Immature natural killer cell (primary cell): ENCODE results near the gene ELK4. TPM values are rescaled to one million over a fixed set of nuclear protein-coding genes. Genes with fewer than 3 reads are reported as not detected.

Experiments
- DNase-seq, 3 donors: peaks; one replicate each; pipeline ENCODE4 v3.0.0; 2022; ENCODE audit warnings: mixed read lengths in 1 of 3
- H3K27ac Mint-ChIP-seq, 6 donors: one replicate each; pipeline ENCODE4 v1.8.0; 2020; ENCODE audit warnings: mixed read lengths in 6 of 6, mild to moderate bottlenecking in 5 of 6, inconsistent platforms in 4 of 6, moderate library complexity in 3 of 6
- H3K27me3 Mint-ChIP-seq, 3 donors: one replicate each; pipeline ENCODE4 v1.8.0; 2020 to 2021; ENCODE audit warnings: low read depth in 3 of 3, mild to moderate bottlenecking in 3 of 3, mixed read lengths in 3 of 3, moderate library complexity in 3 of 3, inconsistent platforms in 1 of 3
- H3K36me3 Mint-ChIP-seq, 3 donors: one replicate each; pipeline ENCODE4 v1.8.0; 2020; ENCODE audit warnings: mixed read lengths in 3 of 3, inconsistent platforms in 2 of 3, mild to moderate bottlenecking in 2 of 3
- H3K4me1 Mint-ChIP-seq, 2 donors: one replicate each; pipeline ENCODE4 v1.8.0; 2020; ENCODE audit warnings: inconsistent platforms in 2 of 2, mild to moderate bottlenecking in 2 of 2, mixed read lengths in 2 of 2, moderate library complexity in 1 of 2
- H3K4me3 Mint-ChIP-seq, 5 donors: one replicate each; pipeline ENCODE4 v1.8.0; 2020; ENCODE audit warnings: mild to moderate bottlenecking in 5 of 5, mixed read lengths in 5 of 5, inconsistent platforms in 3 of 5, moderate library complexity in 3 of 5
- H3K9me3 Mint-ChIP-seq, 6 donors: one replicate each; pipeline ENCODE4 v1.8.0; 2020; ENCODE audit warnings: mild to moderate bottlenecking in 6 of 6, mixed read lengths in 6 of 6, inconsistent platforms in 4 of 6, moderate library complexity in 3 of 6
- polyA plus RNA-seq, 3 donors: library from polyadenylated mRNA; unstranded; fragments of 300-500 nt; fragmentation: Illumina TruSeq; gene quantifications; one replicate each; pipeline ENCODE4 v1.2.3, GENCODE V29; 2021

ELK4 gene
- polyA plus RNA-seq, 3 donors from 2014 or later: 2.8 to 5.7 (median 3.0) TPM

- H3K36me3 Mint-ChIP-seq: peaks cover 0 to 5% (median 0%) of the 10 kb centered on the region in 3 donors
- peak overlapping the region; percentile 88 to 98 (median 94) for H3K4me3 Mint-ChIP-seq
- H3K27ac Mint-ChIP-seq: peak overlapping the region; percentile 93 to 98 (median 96)
- no peak for DNase-seq
- H3K9me3 Mint-ChIP-seq: no peaks in the 10 kb centered on the region
- H3K4me1 Mint-ChIP-seq: peaks cover 50 to 66% of the 10 kb centered on the region in 2 donors
- peaks cover 2 to 9% (median 7%) of the 10 kb centered on the region in 3 donors for H3K27me3 Mint-ChIP-seq
Observed at GRCh38 chr1:205630651-205631009, 1.2 kb downstream of the ELK4 start.

- Mint-ChIP-seq H3K4me1 (peaks cover 51 to 69% of the 10 kb centered on the region in 2 donors), H3K4me3 (peak overlapping the region; percentile 88 to 98 (median 94)), H3K27me3 (peaks cover 2 to 9% (median 7%) of the 10 kb centered on the region in 3 donors), H3K27ac (peak overlapping the region; percentile 93 to 98 (median 96)), H3K36me3 (peaks cover 0 to 5% (median 0%) of the 10 kb centered on the region in 3 donors), H3K9me3 (no peaks in the 10 kb centered on the region)
- peak in 1 of 3 donors; percentile 4 for DNase-seq
Observed at GRCh38 chr1:205630241-205630640, 1.6 kb downstream of the ELK4 start.

GRCh38 chr1:205629751-205630150, 2.1 kb downstream of the ELK4 start:
- peaks cover 0 to 5% (median 0%) of the 10 kb centered on the region in 3 donors for H3K36me3 Mint-ChIP-seq
- no peaks in the 10 kb centered on the region for H3K9me3 Mint-ChIP-seq
- DNase-seq: no peak
- H3K27me3 Mint-ChIP-seq: peaks cover 2 to 9% (median 7%) of the 10 kb centered on the region in 3 donors
- peak overlapping the region; percentile 88 to 98 (median 94) for H3K4me3 Mint-ChIP-seq
- H3K4me1 Mint-ChIP-seq: peaks cover 56 to 74% of the 10 kb centered on the region in 2 donors
- peak overlapping the region; percentile 93 to 98 (median 96) for H3K27ac Mint-ChIP-seq

- no peak overlapping the region for H3K4me3 Mint-ChIP-seq
- peaks cover 0 to 5% (median 0%) of the 10 kb centered on the region in 3 donors for H3K36me3 Mint-ChIP-seq
- H3K27ac Mint-ChIP-seq: peak overlapping the region in 4 of 6 donors; percentile 15 to 78 (median 46)
- DNase-seq: no peak
- peaks cover 2 to 9% (median 7%) of the 10 kb centered on the region in 3 donors for H3K27me3 Mint-ChIP-seq
- peaks cover 63 to 83% of the 10 kb centered on the region in 2 donors for H3K4me1 Mint-ChIP-seq
- H3K9me3 Mint-ChIP-seq: no peaks in the 10 kb centered on the region
Observed at GRCh38 chr1:205627956-205628355, 3.9 kb downstream of the ELK4 start.

DNA sequence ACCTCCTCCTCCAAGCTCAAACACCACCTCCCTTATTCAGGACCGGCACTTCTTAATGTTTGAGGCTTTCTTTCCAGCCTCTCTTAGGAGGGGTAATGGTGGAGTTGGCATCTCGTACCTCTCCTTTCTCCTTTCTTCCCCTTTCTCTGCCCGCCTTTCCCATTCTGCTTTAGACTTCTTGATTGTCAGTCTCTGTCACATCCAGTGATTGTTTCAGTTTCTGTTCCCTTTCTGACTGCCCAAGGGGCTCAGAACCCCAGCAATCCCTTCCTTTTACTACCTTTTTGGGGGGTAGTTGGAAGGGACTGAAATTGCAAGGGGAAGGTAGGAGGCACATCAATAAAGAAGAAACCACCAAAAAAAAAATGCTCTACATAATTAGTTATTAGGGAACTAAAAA, 5.6 kb downstream of the ELK4 start:
- peaks cover 2 to 4% (median 3%) of the 10 kb centered on the region in 3 donors for H3K27me3 Mint-ChIP-seq
- peak overlapping the region; percentile 35 to 81 (median 75) for H3K27ac Mint-ChIP-seq
- no peaks in the 10 kb centered on the region for H3K9me3 Mint-ChIP-seq
- H3K4me3 Mint-ChIP-seq: peak overlapping the region in 1 of 5 donors; percentile 51
- peaks cover 0 to 10% (median 0%) of the 10 kb centered on the region in 3 donors for H3K36me3 Mint-ChIP-seq
- DNase-seq: no peak
- H3K4me1 Mint-ChIP-seq: peaks cover 57 to 73% of the 10 kb centered on the region in 2 donors

DNA sequence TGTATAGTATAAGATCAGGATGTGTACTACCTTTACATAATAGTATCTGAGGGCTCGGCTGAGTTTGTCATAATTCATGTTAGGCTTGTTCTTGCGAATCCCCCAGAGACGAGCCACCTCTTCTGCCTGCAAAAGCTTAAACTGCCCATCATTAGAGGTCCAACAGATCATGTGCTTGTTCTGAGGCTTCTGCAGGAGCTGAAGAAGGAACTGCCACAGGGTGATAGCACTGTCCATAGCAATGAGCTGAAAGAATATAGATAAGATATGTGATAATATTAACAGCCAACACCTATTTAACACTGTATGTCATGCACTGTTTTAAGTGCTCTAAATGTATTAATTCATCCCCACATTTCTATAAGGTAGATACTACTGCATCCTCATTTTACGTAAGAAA, 8.2 kb downstream of the ELK4 start:
- no peak overlapping the region for H3K4me3 Mint-ChIP-seq
- H3K27ac Mint-ChIP-seq: peak overlapping the region in 4 of 6 donors; percentile 13 to 29 (median 21)
- no peaks in the 10 kb centered on the region for H3K9me3 Mint-ChIP-seq
- H3K36me3 Mint-ChIP-seq: peaks cover 3 to 19% (median 6%) of the 10 kb centered on the region in 3 donors
- no peaks in the 10 kb centered on the region for H3K27me3 Mint-ChIP-seq
- no peak for DNase-seq
- peaks cover 39 to 63% of the 10 kb centered on the region in 2 donors for H3K4me1 Mint-ChIP-seq

GRCh38 chr1:205620269-205620668, 11.5 kb downstream of the ELK4 start:
- Mint-ChIP-seq H3K36me3 (peaks cover 8 to 28% (median 15%) of the 10 kb centered on the region in 3 donors), H3K4me1 (peaks cover 13 to 37% of the 10 kb centered on the region in 2 donors), H3K9me3 (no peaks in the 10 kb centered on the region), H3K27ac (peak overlapping the region in 3 of 6 donors; percentile 4 to 43 (median 13)), H3K27me3 (no peaks in the 10 kb centered on the region), H3K4me3 (no peak overlapping the region)
- DNase-seq: no peak

DNA sequence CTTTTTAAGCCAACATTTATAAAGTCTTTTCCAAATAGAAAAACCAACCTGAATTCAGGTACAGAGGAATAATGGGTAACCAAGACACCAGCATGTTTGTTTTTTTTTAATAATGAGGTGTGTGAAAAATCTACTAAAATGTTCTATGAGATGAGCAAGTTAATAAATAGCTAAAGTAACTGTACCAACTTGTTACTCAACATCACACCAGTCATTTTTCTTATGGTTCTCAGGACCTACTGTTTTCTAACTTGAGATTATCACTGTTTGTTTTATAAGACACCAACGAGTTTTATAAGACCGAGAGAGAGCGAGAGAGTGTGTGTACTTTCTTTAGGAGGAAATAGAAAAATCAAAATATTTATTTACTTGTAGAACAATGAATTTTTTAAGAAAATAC, 12.4 kb downstream of the ELK4 start:
- H3K4me3 Mint-ChIP-seq: no peak overlapping the region

GRCh38 chr1:205616563-205617293, 15.1 kb downstream of the ELK4 start:
- Mint-ChIP-seq H3K4me3 (no peak overlapping the region), H3K9me3 (no peaks in the 10 kb centered on the region), H3K27me3 (no peaks in the 10 kb centered on the region), H3K27ac (peak overlapping the region in 3 of 6 donors; percentile 5 to 64 (median 26)), H3K36me3 (peaks cover 18 to 39% (median 26%) of the 10 kb centered on the region in 3 donors), H3K4me1 (peaks cover 5 to 32% of the 10 kb centered on the region in 2 donors)
- DNase-seq: no peak

More for the DNA sequence above, 12.4 kb downstream of the ELK4 start:
- peaks cover 11 to 35% (median 20%) of the 10 kb centered on the region in 3 donors for H3K36me3 Mint-ChIP-seq
- H3K27me3 Mint-ChIP-seq: no peaks in the 10 kb centered on the region
- peaks cover 4 to 32% of the 10 kb centered on the region in 2 donors for H3K4me1 Mint-ChIP-seq
- no peak for DNase-seq
- no peak overlapping the region for H3K27ac Mint-ChIP-seq
- no peaks in the 10 kb centered on the region for H3K9me3 Mint-ChIP-seq

DNA sequence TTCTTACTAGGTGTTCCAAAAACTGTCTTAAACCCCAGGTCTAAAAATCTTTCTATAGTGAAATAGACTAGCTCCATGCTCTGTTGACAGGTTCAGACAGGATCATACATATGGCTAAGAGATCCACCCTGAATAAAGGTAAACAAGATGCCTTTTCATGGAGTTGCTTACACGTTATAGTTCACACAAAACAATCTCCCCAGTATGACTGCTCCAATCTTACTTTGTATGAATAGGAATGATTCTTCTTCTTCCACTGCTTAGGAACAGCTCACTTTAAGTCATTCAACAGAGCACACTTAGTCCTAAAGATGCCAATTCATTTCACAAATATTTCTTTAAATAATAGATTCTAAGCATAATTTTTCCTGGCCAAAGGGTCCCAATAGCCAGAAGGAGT, 16.0 kb downstream of the ELK4 start:
- Mint-ChIP-seq H3K27me3 (no peaks in the 10 kb centered on the region), H3K27ac (peak overlapping the region in 3 of 6 donors; percentile 24 to 50 (median 37)), H3K36me3 (peaks cover 18 to 48% (median 26%) of the 10 kb centered on the region in 3 donors), H3K9me3 (no peaks in the 10 kb centered on the region), H3K4me1 (peaks cover 9 to 41% of the 10 kb centered on the region in 2 donors), H3K4me3 (no peak overlapping the region)
- no peak for DNase-seq

DNA sequence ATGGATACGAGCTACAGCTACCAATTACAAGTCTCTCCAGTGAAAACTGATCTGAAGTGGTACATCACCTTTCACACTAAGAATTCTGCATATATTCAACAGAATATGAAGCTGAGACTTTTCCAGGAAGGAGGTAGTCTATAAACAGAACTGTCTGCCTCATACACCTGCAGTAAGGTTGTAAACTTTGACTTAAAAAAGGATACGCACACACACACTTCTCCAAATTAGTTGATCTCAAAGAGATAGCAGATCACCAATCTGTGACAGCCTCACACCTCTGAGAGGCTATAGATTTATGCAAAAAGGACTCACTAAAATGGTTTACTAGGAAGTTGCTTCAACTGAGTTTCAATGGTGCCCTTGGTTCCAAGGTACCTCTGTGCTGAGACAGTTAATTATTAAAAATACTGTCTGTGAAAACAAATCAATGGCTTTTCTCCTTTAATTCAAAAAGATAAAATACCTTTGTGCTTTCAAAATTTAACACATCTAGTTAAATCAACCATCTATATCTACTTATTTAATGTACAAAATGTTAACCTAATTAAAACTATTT, 17.9 kb downstream of the ELK4 start:
- Mint-ChIP-seq H3K27me3 (peaks cover 0 to 2% (median 0%) of the 10 kb centered on the region in 3 donors), H3K36me3 (peaks cover 15 to 41% (median 20%) of the 10 kb centered on the region in 3 donors), H3K4me3 (no peak overlapping the region), H3K4me1 (peaks cover 7 to 47% of the 10 kb centered on the region in 2 donors), H3K27ac (peak overlapping the region in 3 of 6 donors; percentile 22 to 68 (median 30)), H3K9me3 (no peaks in the 10 kb centered on the region)
- DNase-seq: no peak

DNA sequence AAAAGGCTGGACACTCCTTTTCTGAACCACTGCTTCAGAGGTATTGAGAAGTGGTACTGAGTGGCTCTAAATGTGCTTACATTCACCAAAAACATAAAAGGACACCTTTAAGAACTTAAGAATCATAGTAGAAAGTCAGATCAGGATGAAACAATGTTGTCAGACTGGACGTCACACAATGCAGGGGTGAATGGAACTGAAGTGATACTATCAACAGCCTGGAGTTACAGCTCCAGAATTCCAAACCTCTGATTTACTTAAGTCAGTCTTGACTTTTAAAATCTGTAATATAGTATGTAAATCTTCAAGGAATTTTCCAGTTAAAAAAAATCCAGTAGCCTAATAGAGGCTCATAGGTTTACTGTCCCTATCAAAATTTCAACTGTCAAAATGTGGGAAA, 19.3 kb downstream of the ELK4 start:
- Mint-ChIP-seq H3K36me3 (peaks cover 16 to 41% (median 20%) of the 10 kb centered on the region in 3 donors), H3K27ac (no peak overlapping the region), H3K4me1 (peaks cover 7 to 61% of the 10 kb centered on the region in 2 donors), H3K4me3 (no peak overlapping the region), H3K27me3 (peaks cover 0 to 2% (median 0%) of the 10 kb centered on the region in 3 donors), H3K9me3 (no peaks in the 10 kb centered on the region)
- no peak for DNase-seq

- DNase-seq: no peak
- H3K36me3 Mint-ChIP-seq: peaks cover 18 to 40% (median 20%) of the 10 kb centered on the region in 3 donors
- H3K4me3 Mint-ChIP-seq: no peak overlapping the region
- peaks cover 0 to 2% (median 0%) of the 10 kb centered on the region in 3 donors for H3K27me3 Mint-ChIP-seq
- peaks cover 7 to 63% of the 10 kb centered on the region in 2 donors for H3K4me1 Mint-ChIP-seq
- H3K27ac Mint-ChIP-seq: no peak overlapping the region
- H3K9me3 Mint-ChIP-seq: no peaks in the 10 kb centered on the region
Observed at GRCh38 chr1:205612104-205612503, 19.7 kb downstream of the ELK4 start.
